SU-DHL-6 (cell line): ENCODE results near the gene NDUFA3.

Experiments used
- H2AFZ ChIP-seq: fragments of 200-600 bp; sonication (generic); 2 replicates; pipeline ENCODE4 v1.6.1; 2014; ENCODE audit warnings: low read depth, mild to moderate bottlenecking, moderate library complexity, mixed read lengths, antibody characterized with exemption, low read length; ENCODE audit not compliant: severe bottlenecking
- H3F3A ChIP-seq: fragments of 200-600 bp; shearing (Covaris generic); 2 replicates; pipeline ENCODE4 v1.6.0; 2016; ENCODE audit warnings: antibody characterized with exemption, mild to moderate bottlenecking; ENCODE audit not compliant: insufficient read depth
- H3K27ac ChIP-seq: fragments of 200-600 bp; sonication (generic); 2 replicates; pipeline ENCODE4 v1.5.1; 2016; ENCODE audit warnings: low read depth, mild to moderate bottlenecking, low read length, moderate library complexity, mixed read lengths
- H3K27me3 ChIP-seq: fragments of 200-600 bp; sonication (generic), shearing (Covaris generic); 2 replicates; pipeline ENCODE4 v1.6.0; 2014; ENCODE audit warnings: mild to moderate bottlenecking, low read length
- H3K36me3 ChIP-seq: fragments of 200-600 bp; sonication (generic); 2 replicates; pipeline ENCODE4 v1.6.1; 2014; ENCODE audit warnings: mild to moderate bottlenecking, low read length, mixed read lengths
- H3K4me2 ChIP-seq: fragments of 300-600, 200-600 bp; shearing (Covaris generic), sonication (generic); 2 replicates; pipeline ENCODE4 v1.6.0; 2014; ENCODE audit warnings: low read length, low read depth, mild to moderate bottlenecking; ENCODE audit not compliant: poor library complexity, severe bottlenecking
- H3K4me3 ChIP-seq: fragments of 200-600 bp; sonication (generic); 2 replicates; pipeline ENCODE4 v1.5.1; 2014; ENCODE audit warnings: antibody characterized with exemption, low read length, mild to moderate bottlenecking, mixed read lengths; ENCODE audit not compliant: insufficient read depth, poor library complexity, severe bottlenecking
- H3K79me2 ChIP-seq: fragments of 200-600 bp; sonication (generic); 2 replicates; pipeline ENCODE4 v1.6.1; 2014; ENCODE audit warnings: mild to moderate bottlenecking, low read length, moderate library complexity; ENCODE audit not compliant: insufficient read depth
- H3K9ac ChIP-seq: fragments of 200-600 bp; sonication (generic); 2 replicates; pipeline ENCODE4 v1.7.0; 2014; ENCODE audit warnings: mild to moderate bottlenecking, low read length
- H3K9me2 ChIP-seq: fragments of 200-600 bp; sonication (generic); replicated peaks from 2 replicates; pipeline ENCODE4 v1.6.1; 2014; ENCODE audit warnings: low read length; ENCODE audit not compliant: insufficient read depth
- H3K9me3 ChIP-seq: fragments of 200-600 bp; sonication (generic); 2 replicates; pipeline ENCODE4 v1.6.1; 2014; ENCODE audit warnings: low read length, mixed read lengths; ENCODE audit not compliant: insufficient read depth
- H4K20me1 ChIP-seq: fragments of 200-600 bp; sonication (generic); 2 replicates; pipeline ENCODE4 v1.6.1; 2014; ENCODE audit warnings: low read depth, mild to moderate bottlenecking, antibody characterized with exemption, low read length, moderate library complexity, mixed read lengths
- CTCF ChIP-seq: fragments of 200-600 bp; sonication (generic); IDR thresholded peaks from one replicate; pipeline ENCODE4 v1.5.1; 2017; ENCODE audit warnings: antibody characterized with exemption, mild to moderate bottlenecking, low read length, moderate library complexity; ENCODE audit not compliant: insufficient read depth, poor library complexity, severe bottlenecking
- EZH2phosphoT487 ChIP-seq: fragments of 200-600 bp; sonication (generic), shearing (Covaris generic); conservative IDR thresholded peaks from 2 replicates; pipeline ENCODE4 v1.6.1; 2018; ENCODE audit warnings: mild to moderate bottlenecking, antibody characterized with exemption, low read length, moderate library complexity, mixed read lengths

NDUFA3 gene

DNA sequence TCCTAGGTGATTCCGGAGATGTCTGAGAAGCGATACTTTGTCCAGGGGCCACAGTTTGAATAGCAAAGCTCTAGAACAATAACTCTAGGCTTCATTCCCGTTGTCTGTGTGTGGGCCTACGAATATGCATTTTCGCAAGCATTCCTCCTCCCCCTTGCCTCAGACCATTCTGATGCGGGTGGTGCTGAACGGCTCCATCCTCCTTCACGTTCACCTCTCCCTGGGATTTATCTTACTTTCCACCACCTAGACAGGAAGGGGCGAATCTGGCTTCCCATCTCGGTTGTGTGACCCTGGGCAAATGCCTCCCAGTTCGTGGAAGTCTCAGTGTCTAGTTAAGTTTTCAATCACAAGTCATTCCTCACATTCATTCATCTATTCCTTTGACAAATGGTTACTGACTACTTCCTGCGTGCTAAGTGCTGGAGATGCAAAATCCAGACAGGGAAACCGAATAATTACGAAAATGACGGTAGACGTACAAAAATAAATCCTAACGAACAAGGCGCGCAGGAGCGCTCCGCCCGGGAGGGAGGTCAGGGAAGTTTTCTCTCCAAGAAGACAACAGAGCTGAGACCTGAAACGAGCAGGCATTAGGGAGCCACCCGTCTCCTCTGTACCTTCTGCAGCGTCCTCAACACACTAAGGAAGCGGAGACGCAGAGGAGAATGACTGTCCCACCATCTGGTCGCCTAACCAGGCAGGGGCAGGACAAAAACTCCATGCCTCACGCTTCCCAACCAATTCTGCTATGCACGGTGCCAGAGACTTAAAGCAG, 33.6 kb downstream of the NDUFA3 start:
- Histone ChIP-seq H3K9me3 (no peaks in the 10 kb centered on the region), H3K36me3 (no peaks in the 10 kb centered on the region), H2AFZ (peak overlapping the region; percentile 69), H3K9me2 (no peaks in the 10 kb centered on the region), H3K4me3 (peak overlapping the region; percentile 57), H4K20me1 (no peaks in the 10 kb centered on the region; the same call in 1 of the 2 replicates), H3K4me2 (peak overlapping the region; percentile 82), H3K27me3 (no peaks in the 10 kb centered on the region), H3K9ac (peak overlapping the region; percentile 63), H3F3A (no peaks in the 10 kb centered on the region), H3K27ac (no peak overlapping the region), H3K79me2 (peaks cover 35% of the 10 kb centered on the region)
- no peak for TF ChIP-seq EZH2phosphoT487
- no peak for TF ChIP-seq CTCF

DNA sequence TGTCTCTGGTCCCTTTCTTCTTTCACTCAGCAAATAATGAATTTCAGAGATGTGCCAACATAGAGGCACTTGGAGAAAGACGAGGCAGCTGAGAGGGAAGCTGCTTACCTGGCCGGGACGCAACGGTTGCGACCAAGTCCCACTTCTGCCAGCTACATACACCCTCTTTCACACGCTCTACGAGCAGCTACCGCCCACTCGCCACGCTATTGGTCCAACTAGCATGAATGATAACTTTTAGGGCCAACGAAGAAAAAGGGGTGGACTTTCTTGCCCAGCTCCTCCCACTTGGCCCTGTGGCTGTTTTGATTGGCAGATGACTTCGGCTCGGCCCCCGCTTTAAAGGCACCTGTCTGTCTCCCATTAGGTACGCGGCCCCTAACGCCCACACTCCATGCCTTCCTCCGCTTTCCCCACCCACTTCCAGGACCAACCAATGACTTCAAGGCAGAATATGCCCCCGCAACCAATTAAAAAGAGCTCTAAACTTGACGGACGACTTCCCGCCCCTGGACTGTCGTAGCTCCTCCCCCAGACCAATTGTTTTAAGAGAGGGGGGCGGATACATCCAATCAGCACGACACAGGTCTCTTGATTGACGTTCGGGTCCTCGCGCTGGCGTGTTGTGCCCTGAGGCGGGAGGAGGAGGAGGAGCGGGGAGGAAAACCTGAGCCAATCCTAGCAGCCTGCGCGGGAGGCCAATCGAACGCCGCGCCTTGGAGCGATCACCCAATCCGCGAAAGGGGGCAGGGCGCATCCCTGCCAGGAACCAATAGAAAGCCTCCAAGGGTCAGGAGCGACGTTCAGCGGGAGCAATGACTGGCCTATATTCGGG, 34.4 kb downstream of the NDUFA3 start:
- TF ChIP-seq EZH2phosphoT487 = no peak
- TF ChIP-seq CTCF = no peak
- Histone ChIP-seq H3K27ac (no peak overlapping the region), H4K20me1 (no peaks in the 10 kb centered on the region; the same call in 1 of the 2 replicates), H3K4me2 (peak overlapping the region; percentile 82), H3K36me3 (no peaks in the 10 kb centered on the region), H2AFZ (peak overlapping the region; percentile 69), H3K79me2 (peaks cover 43% of the 10 kb centered on the region), H3K9ac (peak overlapping the region; percentile 88), H3K9me2 (no peaks in the 10 kb centered on the region), H3K4me3 (peak overlapping the region; percentile 75), H3K27me3 (no peaks in the 10 kb centered on the region), H3F3A (no peaks in the 10 kb centered on the region), H3K9me3 (no peaks in the 10 kb centered on the region)

- no peak for TF ChIP-seq CTCF
- no peak for TF ChIP-seq EZH2phosphoT487
- Histone ChIP-seq H3K9me2 (no peaks in the 10 kb centered on the region), H3K9me3 (no peaks in the 10 kb centered on the region), H3K4me2 (peak within 1 kb of the TSS; percentile 82), H2AFZ (peak within 1 kb of the TSS; percentile 69), H3K27me3 (no peaks in the 10 kb centered on the region), H3K9ac (peak within 1 kb of the TSS; percentile 88), H3K79me2 (peaks cover 50% of the 10 kb centered on the region), H3K4me3 (peak within 1 kb of the TSS; percentile 75), H3F3A (no peaks in the 10 kb centered on the region), H3K36me3 (no peaks in the 10 kb centered on the region), H4K20me1 (no peaks in the 10 kb centered on the region; the same call in 1 of the 2 replicates), H3K27ac (peak within 1 kb of the TSS; percentile 67)
Measured at GRCh38 chr19:54137699-54138488, 35.2 kb downstream of the NDUFA3 start, which contains the start of gene CNOT3. Gene CNOT3 (plus strand): TSS chr19:54137762. CDS start chr19:54142979, 5,217 bp downstream.
